Activated naive CD4-positive, alpha-beta T cell treated with anti-CD3 and anti-CD28 coated beads, Interleukin-2, amount 50 U/mL, for 72 hours (primary cell): ENCODE measurements around the gene HSD3B7. TPM values are rescaled to one million over a fixed set of nuclear protein-coding genes. Genes with fewer than 3 reads are reported as not detected.
A peak's percentile ranks its signal among the peaks of the same experiment; 100 is the strongest.

Experiments
- ATAC-seq, 2 donors: fragments of 150-1000 bp; cut with Tn5 transposase; 2 replicates each; pipeline ENCODE4 v1.10.0; 2021; ENCODE audit warnings: mild to moderate bottlenecking in 2 of 2, moderate library complexity in 2 of 2
- DNase-seq, 2 donors: peaks; one replicate each; pipeline ENCODE4 v3.0.0; 2021 to 2022; ENCODE audit warnings: low spot score in 2 of 2
- H3K27ac Mint-ChIP-seq, 2 donors: one replicate each; pipeline ENCODE4 v1.8.0; 2022; ENCODE audit warnings: mild to moderate bottlenecking in 2 of 2, mixed read lengths in 2 of 2
- H3K36me3 Mint-ChIP-seq, 2 donors: one replicate each; pipeline ENCODE4 v1.8.0; 2022; ENCODE audit warnings: mixed read lengths in 2 of 2
- H3K9me3 Mint-ChIP-seq, 2 donors: one replicate each; pipeline ENCODE4 v1.8.0; 2022; ENCODE audit warnings: mixed read lengths in 2 of 2
- total RNA-seq, 2 donors: library from RNA; stranded (reverse); gene quantifications; one replicate each; pipeline ENCODE4 v1.2.3, GENCODE V29; 2022

The HSD3B7 gene
- total RNA-seq, 2 donors from 2014 or later, result 4.1 to 9.2 TPM

DNA sequence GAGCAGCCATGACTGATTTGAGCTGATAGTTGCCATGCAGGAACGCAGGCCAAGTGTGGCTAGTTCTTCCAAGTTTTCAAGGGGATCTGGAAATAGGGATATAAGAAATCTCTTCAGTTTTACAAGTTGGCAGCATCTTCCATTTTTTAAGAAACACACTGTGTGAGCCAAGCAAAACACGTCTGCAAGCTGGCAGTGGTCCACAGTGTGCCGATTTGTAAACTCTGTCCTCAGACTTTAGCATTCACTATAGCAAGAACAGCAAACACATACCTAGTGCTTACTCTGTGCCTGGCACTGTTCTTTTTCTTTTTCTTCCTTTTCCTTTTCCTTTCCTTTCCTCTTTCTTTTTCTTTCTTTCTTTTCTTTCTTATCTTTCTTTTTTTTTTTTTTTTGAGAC, 33.3 kb upstream of the HSD3B7 start:
- no peak for ATAC-seq
- H3K36me3 Mint-ChIP-seq, result peaks cover 0 to 8% of the 10 kb centered on the region in 2 donors
- H3K27ac Mint-ChIP-seq, result no peak overlapping the region
- no peaks in the 10 kb centered on the region for H3K9me3 Mint-ChIP-seq
- DNase-seq, result no peak

GRCh38 chr16:30953111-30953510, 31.9 kb upstream of the HSD3B7 start:
- ATAC-seq (no peak), DNase-seq (no peak)
- H3K9me3 Mint-ChIP-seq, result no peaks in the 10 kb centered on the region
- H3K27ac Mint-ChIP-seq, result no peak overlapping the region
- peaks cover 5 to 8% of the 10 kb centered on the region in 2 donors for H3K36me3 Mint-ChIP-seq

- Mint-ChIP-seq H3K9me3 (no peaks in the 10 kb centered on the region), H3K36me3 (peaks cover 8% of the 10 kb centered on the region in 2 donors), H3K27ac (no peak overlapping the region)
- peak in 1 of 2 donors; percentile 21 for ATAC-seq
- DNase-seq, result peak in 1 of 2 donors; percentile 65
Observed at GRCh38 chr16:30953511-30954124, 31.4 kb upstream of the HSD3B7 start.

DNA sequence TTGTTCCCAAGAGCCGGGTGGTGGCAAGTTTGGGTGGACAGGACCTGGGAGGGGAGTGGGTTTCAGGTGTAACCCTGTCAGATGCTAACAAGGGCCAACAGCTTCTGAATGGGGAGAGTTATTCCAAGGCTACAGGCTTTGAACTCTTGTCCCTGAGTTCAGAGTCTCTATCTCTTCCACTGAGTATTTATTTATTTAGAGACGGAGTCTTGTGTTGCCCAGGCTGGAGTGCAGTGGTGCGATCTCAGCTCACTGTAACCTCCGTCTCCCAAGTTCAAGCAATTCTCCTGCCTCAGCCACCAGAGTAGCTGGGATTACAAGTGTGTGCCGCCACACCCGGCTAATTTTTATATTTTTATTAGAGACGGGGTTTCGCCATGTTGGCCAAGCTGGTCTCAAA, 30.0 kb upstream of the HSD3B7 start:
- Mint-ChIP-seq H3K36me3 (peaks cover 9 to 21% of the 10 kb centered on the region in 2 donors), H3K9me3 (no peaks in the 10 kb centered on the region), H3K27ac (no peak overlapping the region)
- ATAC-seq (no peak), DNase-seq (no peak)

DNA sequence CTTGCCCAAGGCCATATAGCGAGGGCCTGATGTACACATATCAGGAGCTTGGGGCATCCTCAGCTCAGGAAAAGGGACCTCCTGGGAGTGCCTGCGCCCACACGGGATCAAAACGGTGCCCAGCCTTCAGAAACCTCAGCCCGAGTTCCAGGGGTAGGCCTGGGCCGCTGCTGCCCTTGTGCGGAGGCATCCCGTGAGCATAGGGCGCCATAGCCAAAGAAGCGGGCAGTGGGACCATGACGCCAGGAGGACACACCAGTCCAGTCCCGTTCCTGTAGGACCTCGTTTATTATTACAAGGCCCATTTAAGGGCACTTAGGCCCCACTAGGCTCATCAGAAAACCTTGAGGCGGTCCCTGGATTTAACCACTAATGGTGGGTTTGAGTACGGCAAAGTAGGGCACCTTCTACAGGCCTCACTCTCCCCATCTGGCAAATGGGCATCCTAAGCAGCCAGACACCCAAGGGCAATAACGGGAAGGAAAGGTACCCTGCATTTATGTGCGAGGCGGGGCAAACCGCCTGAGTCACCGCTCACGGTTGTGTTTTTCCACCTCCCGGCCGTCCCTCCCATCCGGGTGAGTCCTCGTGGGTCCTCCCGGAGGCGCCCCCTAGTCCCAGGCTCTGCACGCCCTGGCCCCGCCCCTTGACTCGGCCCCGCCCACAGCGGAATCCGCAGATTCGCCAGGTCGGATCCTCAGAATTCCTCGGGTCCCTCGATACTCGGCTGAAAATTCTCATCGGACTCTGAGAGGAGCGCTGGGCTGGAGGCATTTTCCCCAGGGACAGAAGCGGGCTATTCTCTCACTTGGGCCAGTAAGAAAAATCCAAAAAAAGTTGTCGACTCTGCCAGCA, 28.2 kb upstream of the HSD3B7 start:
- peak overlapping the region; percentile 97 to 99 for H3K27ac Mint-ChIP-seq
- ATAC-seq (peak; percentile 82 to 86), DNase-seq (peak; percentile 88 to 91)
- H3K36me3 Mint-ChIP-seq, result peaks cover 8 to 30% of the 10 kb centered on the region in 2 donors
- H3K9me3 Mint-ChIP-seq, result no peaks in the 10 kb centered on the region

DNA sequence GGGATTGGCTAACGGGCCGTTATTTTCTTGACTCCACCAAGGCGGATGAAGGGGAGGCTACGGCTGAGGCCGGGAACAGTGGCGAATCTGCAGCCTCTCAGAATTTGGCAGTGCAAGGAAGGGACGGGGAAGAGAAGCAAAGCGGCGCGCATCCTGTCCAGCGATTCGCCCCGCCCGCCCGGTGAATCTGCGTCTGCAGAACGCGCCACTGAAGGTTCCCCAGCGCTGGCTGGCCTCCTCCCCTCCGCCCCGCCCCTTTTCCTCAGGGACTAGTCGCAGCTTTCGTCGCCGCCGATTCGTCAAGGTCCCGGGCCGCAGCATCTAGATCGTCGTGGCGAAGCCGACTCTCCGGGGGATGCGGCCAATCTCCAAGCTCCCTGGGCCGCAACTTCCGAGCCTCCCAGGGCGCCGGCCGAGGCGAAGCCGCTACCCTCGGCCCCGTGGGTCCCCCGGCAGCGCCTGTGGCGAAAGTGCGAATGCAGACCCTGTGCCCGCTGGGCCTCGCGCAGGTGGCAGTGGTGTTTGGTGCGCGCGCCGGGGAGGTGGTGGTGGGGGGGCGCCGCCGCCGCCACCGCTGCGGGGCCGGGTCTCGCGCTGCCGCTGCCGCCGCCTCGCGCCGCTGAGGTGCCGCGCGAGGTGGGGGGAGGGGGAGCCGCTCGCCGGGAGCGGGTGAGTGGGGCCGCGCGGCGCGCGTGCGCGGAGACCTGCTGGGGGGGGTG, 27.4 kb upstream of the HSD3B7 start, which contains the start of gene SETD1A:
Gene SETD1A (plus strand): TSS at position 299 of the 719 bp plus-strand sequence. CDS start 978 bp downstream, outside the sequence.
- H3K9me3 Mint-ChIP-seq, result no peaks in the 10 kb centered on the region
- ATAC-seq (peak; percentile 88 to 90), DNase-seq (peak; percentile 95)
- H3K27ac Mint-ChIP-seq, result peak within 1 kb of the TSS; percentile 97 to 99
- peaks cover 8 to 30% of the 10 kb centered on the region in 2 donors for H3K36me3 Mint-ChIP-seq

DNA sequence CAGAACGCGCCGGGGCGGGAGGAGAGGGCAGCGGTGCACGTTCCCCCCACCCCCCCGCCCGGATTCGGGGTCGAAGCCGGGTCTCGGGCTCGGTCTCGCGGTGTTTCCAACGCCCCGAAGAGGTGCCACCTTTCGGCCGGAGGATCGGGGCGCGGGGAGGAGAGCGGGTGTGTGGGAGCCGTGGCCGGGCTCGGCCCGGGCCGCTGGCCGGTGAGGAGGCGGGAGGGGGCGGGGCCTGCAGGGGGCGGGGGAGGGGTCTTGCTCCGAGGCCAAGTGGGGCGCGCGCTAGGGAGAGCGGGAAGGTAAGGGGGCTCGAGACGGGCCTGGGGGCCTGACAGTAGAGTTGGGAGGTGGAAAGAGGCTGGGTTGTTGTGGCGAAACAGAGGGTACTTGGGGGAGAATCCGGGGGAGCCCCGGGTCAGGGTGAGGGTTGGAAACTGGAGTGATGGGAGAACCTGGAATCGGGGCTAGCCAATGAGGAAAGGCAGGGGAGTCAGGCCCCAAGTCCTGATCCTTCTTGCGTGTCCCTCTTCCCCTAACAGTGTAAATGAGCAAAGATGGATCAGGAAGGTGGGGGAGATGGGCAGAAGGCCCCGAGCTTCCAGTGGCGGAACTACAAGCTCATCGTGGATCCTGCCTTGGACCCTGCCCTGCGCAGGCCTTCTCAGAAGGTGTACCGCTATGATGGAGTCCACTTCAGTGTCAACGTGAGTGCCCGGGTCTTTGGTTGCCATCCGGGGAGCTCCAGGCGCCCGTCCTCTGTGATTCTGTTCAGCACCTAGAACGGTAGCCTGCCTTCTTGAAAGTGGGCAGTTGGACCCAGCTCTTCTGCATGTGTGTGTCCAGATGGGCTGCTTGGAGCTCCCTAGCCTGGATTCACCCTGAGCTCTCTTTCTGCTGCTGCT, 26.6 kb upstream of the HSD3B7 start:
- Mint-ChIP-seq H3K9me3 (no peaks in the 10 kb centered on the region), H3K27ac (peak overlapping the region; percentile 75 to 98), H3K36me3 (peaks cover 14 to 37% of the 10 kb centered on the region in 2 donors)
- DNase-seq (no peak), ATAC-seq (peak; percentile 7 to 19)

DNA sequence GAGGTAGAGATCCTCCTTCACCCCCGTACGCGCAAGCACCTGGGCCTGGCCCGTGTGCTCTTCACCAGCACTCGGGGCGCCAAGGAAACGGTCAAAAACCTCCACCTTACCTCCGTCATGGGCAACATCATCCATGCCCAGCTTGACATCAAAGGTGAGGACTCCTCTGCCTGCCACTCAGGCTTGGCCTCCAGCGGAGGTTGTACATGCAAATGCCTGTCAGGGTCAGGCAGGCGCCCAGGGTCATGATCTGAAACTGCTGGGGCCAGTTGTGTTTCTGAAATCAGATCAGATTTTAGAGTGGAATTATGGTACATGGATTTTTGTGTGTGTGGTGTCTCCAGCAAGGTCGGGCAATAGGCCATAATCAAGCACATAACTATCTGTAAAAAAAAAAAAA, 23.6 kb upstream of the HSD3B7 start:
- Mint-ChIP-seq H3K9me3 (no peaks in the 10 kb centered on the region), H3K36me3 (peaks cover 24 to 47% of the 10 kb centered on the region in 2 donors), H3K27ac (no peak overlapping the region)
- no peak for ATAC-seq
- DNase-seq, result no peak

- peaks cover 34 to 35% of the 10 kb centered on the region in 2 donors for H3K36me3 Mint-ChIP-seq
- DNase-seq (no peak), ATAC-seq (no peak)
- no peaks in the 10 kb centered on the region for H3K9me3 Mint-ChIP-seq
- peak overlapping the region in 1 of 2 donors; percentile 19 for H3K27ac Mint-ChIP-seq
Observed at GRCh38 chr16:30963925-30964511, 21.0 kb upstream of the HSD3B7 start.

DNA sequence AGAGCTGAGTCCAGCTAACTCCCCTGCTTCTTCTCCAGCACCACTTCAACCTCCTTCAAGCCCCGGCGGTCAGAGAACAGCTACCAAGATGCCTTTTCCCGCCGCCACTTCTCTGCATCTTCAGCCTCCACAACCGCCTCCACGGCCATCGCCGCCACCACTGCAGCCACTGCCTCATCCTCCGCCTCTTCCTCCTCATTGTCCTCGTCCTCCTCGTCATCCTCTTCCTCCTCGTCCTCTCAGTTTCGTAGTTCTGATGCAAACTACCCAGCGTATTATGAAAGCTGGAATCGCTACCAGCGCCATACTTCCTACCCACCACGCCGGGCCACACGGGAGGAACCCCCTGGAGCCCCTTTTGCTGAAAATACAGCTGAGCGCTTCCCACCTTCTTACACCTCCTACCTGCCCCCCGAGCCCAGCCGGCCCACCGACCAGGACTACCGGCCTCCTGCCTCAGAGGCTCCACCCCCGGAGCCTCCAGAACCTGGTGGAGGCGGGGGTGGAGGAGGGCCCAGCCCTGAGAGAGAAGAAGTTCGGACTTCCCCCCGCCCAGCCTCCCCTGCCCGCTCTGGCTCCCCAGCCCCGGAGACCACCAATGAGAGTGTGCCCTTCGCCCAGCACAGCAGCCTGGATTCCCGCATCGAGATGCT, 20.3 kb upstream of the HSD3B7 start:
- ATAC-seq (no peak), DNase-seq (no peak)
- H3K27ac Mint-ChIP-seq, result peak overlapping the region; percentile 19 to 68
- H3K36me3 Mint-ChIP-seq, result peaks cover 29 to 32% of the 10 kb centered on the region in 2 donors
- no peaks in the 10 kb centered on the region for H3K9me3 Mint-ChIP-seq

DNA sequence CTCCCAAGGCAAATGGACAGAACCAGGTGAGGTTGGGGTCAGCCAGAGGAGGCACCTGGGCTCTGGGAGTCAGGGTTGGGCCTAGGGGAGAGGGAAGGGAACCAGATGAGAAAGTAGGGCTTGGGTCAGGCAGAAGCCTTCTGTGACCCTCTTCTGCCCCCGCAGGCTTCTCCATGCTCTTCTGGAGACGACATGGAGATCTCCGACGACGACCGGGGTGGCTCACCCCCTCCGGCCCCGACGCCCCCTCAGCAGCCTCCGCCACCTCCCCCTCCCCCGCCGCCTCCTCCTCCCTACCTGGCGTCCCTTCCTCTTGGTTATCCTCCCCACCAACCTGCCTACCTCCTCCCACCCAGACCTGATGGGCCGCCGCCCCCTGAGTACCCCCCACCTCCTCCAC, 19.6 kb upstream of the HSD3B7 start:
- ATAC-seq (no peak), DNase-seq (no peak)
- Mint-ChIP-seq H3K9me3 (no peaks in the 10 kb centered on the region), H3K36me3 (peaks cover 23 to 27% of the 10 kb centered on the region in 2 donors), H3K27ac (peak overlapping the region; percentile 19 to 68)

GRCh38 chr16:30966033-30966619, 18.9 kb upstream of the HSD3B7 start:
- DNase-seq (no peak), ATAC-seq (no peak)
- H3K9me3 Mint-ChIP-seq, result no peaks in the 10 kb centered on the region
- H3K27ac Mint-ChIP-seq, result peak overlapping the region; percentile 71 to 72
- H3K36me3 Mint-ChIP-seq, result peaks cover 28 to 34% of the 10 kb centered on the region in 2 donors

DNA sequence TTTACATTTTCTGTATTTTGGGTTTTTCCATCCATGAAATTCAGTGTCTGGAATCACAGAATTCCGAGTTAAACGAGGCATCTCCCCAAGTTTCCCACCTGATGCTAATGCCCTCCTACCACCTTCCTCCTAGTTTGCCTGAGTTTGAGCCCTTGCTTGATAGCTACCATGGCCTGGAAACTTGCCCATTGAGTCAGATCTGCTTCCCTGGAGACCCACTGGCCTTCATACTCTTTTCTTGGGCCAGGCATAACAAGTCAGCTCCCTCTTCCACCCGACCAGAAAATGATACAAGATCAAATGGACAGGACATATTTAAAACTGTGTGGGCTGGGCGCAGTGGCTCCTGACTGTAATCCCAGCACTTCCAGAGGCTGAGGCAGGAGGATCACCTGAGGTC, 17.2 kb upstream of the HSD3B7 start:
- H3K9me3 Mint-ChIP-seq, result no peaks in the 10 kb centered on the region
- H3K36me3 Mint-ChIP-seq, result peaks cover 25 to 38% of the 10 kb centered on the region in 2 donors
- peak overlapping the region in 1 of 2 donors; percentile 60 for H3K27ac Mint-ChIP-seq
- no peak for ATAC-seq
- no peak for DNase-seq

- Mint-ChIP-seq H3K36me3 (peaks cover 19 to 32% of the 10 kb centered on the region in 2 donors), H3K27ac (peak overlapping the region; percentile 22 to 48), H3K9me3 (no peaks in the 10 kb centered on the region)
- no peak for ATAC-seq
- no peak for DNase-seq
Observed at GRCh38 chr16:30969246-30969842, 15.7 kb upstream of the HSD3B7 start.
